Breast epithelium (tissue), 3 donors: Measurements from ENCODE around the gene PAXIP1.

Experiments
- CTCF ChIP-seq, 3 donors: fragments of 450-650 bp; IDR thresholded peaks; one replicate each; pipeline ENCODE4 v1.5.1; 2016 to 2017; ENCODE audit warnings: antibody characterized with exemption in 3 of 3, mild to moderate bottlenecking in 3 of 3, moderate library complexity in 3 of 3
- POLR2A ChIP-seq: fragments of 450-650 bp; IDR thresholded peaks from one replicate; pipeline ENCODE4 v1.6.1; 2016; ENCODE audit warnings: antibody characterized with exemption, mild to moderate bottlenecking, moderate library complexity
- POLR2AphosphoS5 ChIP-seq, 3 donors: sonication (generic); formaldehyde crosslinking; IDR thresholded peaks; one replicate each; pipeline ENCODE4 v1.6.1; 2017; ENCODE audit warnings: antibody characterized with exemption in 3 of 3

GRCh38 chr7:154918741-154919140 is 84.2 kb downstream of the PAXIP1 start:
- no peak for TF ChIP-seq POLR2AphosphoS5 (IDR thresholded peaks at IDR 0.05)
- TF ChIP-seq CTCF (IDR thresholded peaks at IDR 0.05): no peak
- TF ChIP-seq POLR2A: no peak
